GM12878 (cell line): ENCODE data around the gene KHDC1L. TPM values are rescaled to one million over a fixed set of nuclear protein-coding genes. Genes with fewer than 3 reads are reported as not detected.

Source experiments
- ATAC-seq: fragments of 200-7000 bp; cut with Tn5 transposase; 3 replicates; pipeline ENCODE4 v1.9.1; 2020; ENCODE audit warnings: mild to moderate bottlenecking, moderate library complexity
- BruUV-seq: library from RNA; stranded (reverse); fragments of 400-500 nt; replicated peaks from 2 replicates; lab custom pipeline; 2021; lab: Mats Ljungman, UMichigan
- CTCF ChIA-PET: fragments of 300-600 bp; sonication (Branson Sonifier 250); formaldehyde crosslinking; extraction: SDS; loops from one replicate; lab custom pipeline; 2021; ENCODE audit warnings: inconsistent platforms; lab: Yijun Ruan, JAX
- POLR2A ChIA-PET: fragments of 350-600 bp; formaldehyde crosslinking; extraction: SDS; loops from one replicate; lab custom pipeline; 2021; ENCODE audit warnings: inconsistent platforms; lab: Charles Lee
- RAD21 ChIA-PET: fragments of 300-600 bp; sonication (Branson Sonifier 250); formaldehyde crosslinking; loops from one replicate; lab custom pipeline; 2023; ENCODE audit warnings: antibody characterized with exemption; ENCODE audit not compliant: unreplicated experiment; lab: Charles Lee
- SMC1A ChIA-PET: fragments of 300-600 bp; sonication (Branson Sonifier 250); formaldehyde crosslinking; loops from one replicate; lab custom pipeline; 2023; ENCODE audit not compliant: unreplicated experiment, uncharacterized antibody; lab: Charles Lee
- DNase-seq: peaks from one replicate; pipeline ENCODE4 v3.0.0-alpha.2; 2011; ENCODE audit warnings: low read depth, low spot score
- FAIRE-seq: peaks from 3 replicates; lab custom pipeline; 2011; peaks lifted over from hg19 to GRCh38; lab: Jason Lieb, UNC
- H2AFZ ChIP-seq: 2 replicates; pipeline ENCODE4 v1.6.0; 2011; ENCODE audit warnings: low read depth, low read length, control low read depth; ENCODE audit not compliant: control insufficient read depth
- H3K27ac ChIP-seq: 2 replicates; pipeline ENCODE4 v1.5.1; 2011; ENCODE audit warnings: control low read depth; ENCODE audit not compliant: control insufficient read depth, insufficient read depth
- H3K27me3 ChIP-seq, 2 experiments: replicated peaks in 1 of 2; 2 replicates each; pipeline versions ENCODE4 v1.6.0 to v1.6.1; 2011; ENCODE audit warnings: low read length in 1 of 2; ENCODE audit not compliant: control insufficient read depth in 2 of 2, insufficient read depth in 2 of 2
- H3K36me3 ChIP-seq, 2 experiments: 2 replicates each; pipeline ENCODE4 v1.5.1; 2011; ENCODE audit warnings: low read length in 1 of 2; ENCODE audit not compliant: control insufficient read depth in 2 of 2, insufficient read depth in 2 of 2
- H3K4me1 ChIP-seq: 2 replicates; pipeline ENCODE4 v1.6.1; 2011; ENCODE audit warnings: mild to moderate bottlenecking, low read length, moderate library complexity, mixed read lengths; ENCODE audit not compliant: control insufficient read depth, insufficient read depth
- H3K4me2 ChIP-seq: 2 replicates; pipeline ENCODE4 v1.6.0; 2011; ENCODE audit warnings: control low read depth; ENCODE audit not compliant: control insufficient read depth, insufficient read depth
- H3K4me3 ChIP-seq: fragments of 200-600 bp; sonication (generic); 2 replicates; pipeline ENCODE4 v1.5.1; 2016
- H3K79me2 ChIP-seq: 2 replicates; pipeline ENCODE4 v1.6.0; 2011; ENCODE audit warnings: low read length; ENCODE audit not compliant: control insufficient read depth, insufficient read depth
- H3K9ac ChIP-seq: 2 replicates; pipeline ENCODE4 v1.8.0; 2011; ENCODE audit warnings: low read length, control low read depth, mixed read lengths; ENCODE audit not compliant: control insufficient read depth, insufficient read depth
- H3K9me3 ChIP-seq: replicated peaks from 3 replicates; pipeline ENCODE4 v1.5.1; 2011; ENCODE audit warnings: mild to moderate bottlenecking, low read length; ENCODE audit not compliant: control insufficient read depth, insufficient read depth
- H4K20me1 ChIP-seq: 2 replicates; pipeline ENCODE4 v1.6.0; 2011; ENCODE audit not compliant: control insufficient read depth, insufficient read depth
- BCLAF1 ChIP-seq: fragments of 450-650 bp; IDR thresholded peaks from 2 replicates; pipeline ENCODE4 v1.6.1; 2017; ENCODE audit warnings: antibody characterized with exemption, mild to moderate bottlenecking, moderate library complexity
- CREB1 ChIP-seq: IDR thresholded peaks from 2 replicates; pipeline ENCODE4 v1.6.1; 2012; ENCODE audit warnings: low read depth, mild to moderate bottlenecking, inconsistent platforms
- DPF2 ChIP-seq: fragments of 450-650 bp; IDR thresholded peaks from 2 replicates; pipeline ENCODE4 v1.6.1; 2017; ENCODE audit warnings: mild to moderate bottlenecking
- ELK1 ChIP-seq: IDR thresholded peaks from 2 replicates; pipeline ENCODE4 v1.6.1; 2012; ENCODE audit warnings: low read depth, low read length, improper control_type of control experiment
- GATAD2B ChIP-seq: fragments of 450-650 bp; conservative IDR thresholded peaks from 2 replicates; pipeline ENCODE4 v1.6.1; 2017; ENCODE audit warnings: low read depth, mild to moderate bottlenecking, moderate library complexity
- JUND ChIP-seq: IDR thresholded peaks from 2 replicates; pipeline ENCODE4 v1.6.1; 2012; ENCODE audit warnings: low read depth, mild to moderate bottlenecking, low read length, improper control_type of control experiment, moderate library complexity
- MEF2A ChIP-seq: IDR thresholded peaks from 2 replicates; pipeline ENCODE4 v1.6.1; 2011; ENCODE audit warnings: low read depth, mild to moderate bottlenecking, low read length, moderate library complexity; ENCODE audit not compliant: insufficient read depth
- REST ChIP-seq: IDR thresholded peaks from 2 replicates; pipeline ENCODE4 v1.6.1; 2012; ENCODE audit warnings: mild to moderate bottlenecking, low read depth, low read length
- SIX5 ChIP-seq: IDR thresholded peaks from 2 replicates; pipeline ENCODE4 v1.6.1; 2011; ENCODE audit warnings: mild to moderate bottlenecking, low read depth, low read length, moderate library complexity; ENCODE audit not compliant: severe bottlenecking
- SMAD1 ChIP-seq: fragments of 450-650 bp; IDR thresholded peaks from 2 replicates; pipeline ENCODE4 v1.6.1; 2018; ENCODE audit warnings: mild to moderate bottlenecking, low read depth; ENCODE audit not compliant: partially characterized antibody
- SREBF2 ChIP-seq: IDR thresholded peaks from 2 replicates; pipeline ENCODE4 v1.6.1; 2012; ENCODE audit warnings: mild to moderate bottlenecking, low read length
- SUZ12 ChIP-seq: fragments of 200-600 bp; sonication (generic); IDR thresholded peaks from one replicate; pipeline ENCODE4 v1.6.1; 2018; ENCODE audit warnings: antibody characterized with exemption, mild to moderate bottlenecking; ENCODE audit not compliant: unreplicated experiment
- ZNF217 ChIP-seq: fragments of 450-650 bp; IDR thresholded peaks from 2 replicates; pipeline ENCODE4 v1.6.1; 2017; ENCODE audit warnings: antibody characterized with exemption, mild to moderate bottlenecking
- WGBS: methylation state at CpG from one replicate; pipeline ENCODE4 v1.1.6; 2016; ENCODE audit warnings: low lambda C conversion rate; ENCODE audit not compliant: insufficient replicate concordance, insufficient coverage; ENCODE audit errors: missing lambda C conversion rate; 5-methylcytosine and 5-hydroxymethylcytosine counted together
- in situ Hi-C: fragments of 300-500 bp; cut with MboI; formaldehyde crosslinking; loops from 9 replicates; pipeline ENCODE4 v1.14.3; 2018; ENCODE audit warnings: mixed read lengths
- intact Hi-C: fragments of 100-400 bp; cut with micrococcal nuclease; formaldehyde crosslinking; loops from one replicate; pipeline ENCODE4 v1.14.2; 2022; ENCODE audit not compliant: unreplicated experiment
- polyA plus RNA-seq, 11 experiments: library from polyadenylated mRNA; depleted of rRNA in 4 of 11; unstranded in 6 of 11; stranded (reverse) in 5 of 11; fragments of >200 nt; fragmentation: Nextera tagmentation in 4 of 11; fragmentation: Illumina TruSeq in 1 of 11; extraction: Ambion mirVana in 4 of 11; extraction: Trizol in 1 of 11; gene quantifications; 1 replicate in 1 of 11; 2 replicates in 10 of 11; pipeline versions ENCODE4 v1.2.1 to v1.2.3, GENCODE V29; 2011 to 2016; ENCODE audit warnings: inconsistent platforms in 2 of 11, missing spikeins in 2 of 11, low read depth in 1 of 11
- total RNA-seq, 4 experiments: library from RNA; depleted of rRNA in 3 of 4; stranded (reverse); fragments of >200 nt in 3 of 4; fragmentation: Illumina TruSeq in 1 of 4; extraction: Trizol in 1 of 4; gene quantifications; 2 replicates each; pipeline versions ENCODE4 v1.2.1 to v1.2.3, GENCODE V29; 2013 to 2021

The KHDC1L gene
- total and polyA plus RNA-seq, 10 of the 15 experiments (the other 5 are each of a cell fraction or from before 2014, with no cell fraction given): 0.12 to 0.37 (median 0.24) TPM; not detected in 4

- TF ChIP-seq GATAD2B (peak; percentile 80; the same call in 1 of the 2 replicates), MEF2A (no peak), ZNF217 (no peak; the same call in 1 of the 2 replicates), REST (no peak)
Measured at GRCh38 chr6:73262671-73263569, 37.6 kb upstream of the KHDC1L start, which contains the start of gene KHDC1 (continued).

- no peak for FAIRE-seq
- no peak for ATAC-seq
- no peak for DNase-seq
- intact Hi-C loops (no loop called here), in situ Hi-C loops (no loop called here)
- Histone ChIP-seq H3K4me2 (no peak overlapping the region), H3K4me3 (no peak overlapping the region), H3K79me2 (peaks cover 6% of the 10 kb centered on the region), H3K4me1 (peaks cover 5% of the 10 kb centered on the region), H4K20me1 (no peaks in the 10 kb centered on the region), H3K9ac (no peak overlapping the region), H3K27me3 (no peaks in the 10 kb centered on the region)
- CTCF ChIA-PET: no interaction called here
- WGBS: 37% methylated on average over 1 of the region's 1 CpG
- no TSS peak for BruUV-seq
- POLR2A ChIA-PET: interaction anchor here (1.4 kb wide), 1 partner anchor 414 kb away, joined by 4 read pairs; no protein-coding TSS in a partner anchor
- SMC1A ChIA-PET: interaction anchor here (1.4 kb wide), 1 partner anchor 27 kb away, joined by 3 read pairs; no protein-coding TSS in a partner anchor
- TF ChIP-seq SREBF2: no peak
- TF ChIP-seq BCLAF1: no peak
- TF ChIP-seq SIX5: no peak
- no peak for TF ChIP-seq SMAD1
- no peak for TF ChIP-seq ELK1
- TF ChIP-seq SUZ12: no peak
- TF ChIP-seq CREB1: no peak
- no peak for TF ChIP-seq DPF2
- TF ChIP-seq JUND: no peak
- TF ChIP-seq, all 136 proteins: peak for 0
- RAD21 ChIA-PET: no interaction called here
- Histone ChIP-seq H2AFZ (no peak overlapping the region), H3K9me3 (no peaks in the 10 kb centered on the region), H3K27ac (no peak overlapping the region), H3K36me3 (no peaks in the 10 kb centered on the region)
Measured at GRCh38 chr6:73258721-73259120, 33.4 kb upstream of the KHDC1L start.
